GM20431 (cell line): Measurements from ENCODE around the gene PTGDS.

Source experiments
- in situ Hi-C: fragments of 300-500 bp; cut with MseI, MboI; formaldehyde crosslinking; loops from one replicate; pipeline ENCODE4 v1.15.0; 2020; ENCODE audit warnings: low sequenced_read_pairs; ENCODE audit not compliant: unreplicated experiment

Gene PTGDS

DNA sequence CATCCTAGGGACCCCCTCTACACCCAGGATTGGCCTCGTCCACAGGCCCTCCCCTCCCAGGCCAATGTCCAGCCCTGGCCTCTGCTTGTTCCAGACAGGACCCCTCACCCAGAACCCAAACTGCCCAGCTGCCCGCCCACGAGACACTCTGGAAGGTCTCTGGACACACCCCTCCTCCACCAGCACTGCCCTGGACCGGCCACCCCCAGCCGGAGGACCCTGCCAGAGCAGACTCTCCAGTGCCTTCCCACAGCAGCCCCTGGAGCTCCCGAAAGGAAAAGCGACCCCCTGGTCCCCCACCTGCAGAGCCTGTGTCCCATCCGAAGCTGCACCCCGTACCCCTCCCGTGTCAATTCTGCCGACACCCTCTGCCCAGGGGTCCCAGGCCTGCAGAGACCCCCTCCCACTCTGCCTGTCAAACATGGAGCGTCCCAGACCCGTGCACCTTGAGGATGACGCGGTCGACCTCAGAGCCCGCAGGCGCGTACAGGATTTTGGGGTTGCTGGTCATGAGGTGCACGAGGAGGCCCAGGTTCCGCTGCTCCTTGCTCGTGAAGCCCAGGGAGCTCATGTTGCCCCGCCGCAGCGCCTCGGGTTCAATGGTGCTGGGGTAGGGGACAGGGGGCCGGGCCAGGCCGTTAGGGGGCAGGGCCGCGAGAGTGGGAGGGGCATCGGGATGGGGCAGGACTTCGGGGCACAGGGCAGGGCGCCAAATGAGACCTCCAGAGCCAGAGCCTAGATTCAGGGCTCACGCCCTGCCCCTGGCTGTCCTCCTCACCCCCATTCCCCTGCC lies 42.8 kb downstream of the PTGDS start:
- in situ Hi-C loops: no loop called here

GRCh38 chr9:137020771-137021567 lies 43.7 kb downstream of the PTGDS start:
- in situ Hi-C loops: no loop called here

DNA sequence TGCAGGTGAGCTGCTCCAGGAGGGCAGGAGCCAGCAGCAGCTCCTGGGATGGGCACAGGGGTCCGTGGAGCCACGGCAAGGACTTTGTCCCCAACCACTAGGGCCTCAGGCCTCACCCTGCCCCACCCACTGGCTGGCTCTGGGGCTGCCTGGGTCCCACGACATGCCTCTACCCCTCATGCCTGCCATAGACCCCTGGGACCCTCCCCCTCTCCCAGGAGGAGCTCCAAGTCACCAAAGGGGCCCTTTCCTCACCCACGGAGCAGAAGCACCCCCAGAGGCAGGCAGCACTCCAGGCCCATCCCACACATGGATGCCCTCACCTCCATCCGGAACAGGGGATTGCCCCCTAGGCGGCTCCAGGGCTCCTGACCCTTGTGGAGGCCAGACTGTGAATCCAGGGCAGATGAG lies 44.3 kb downstream of the PTGDS start:
- in situ Hi-C loops: no loop called here

DNA sequence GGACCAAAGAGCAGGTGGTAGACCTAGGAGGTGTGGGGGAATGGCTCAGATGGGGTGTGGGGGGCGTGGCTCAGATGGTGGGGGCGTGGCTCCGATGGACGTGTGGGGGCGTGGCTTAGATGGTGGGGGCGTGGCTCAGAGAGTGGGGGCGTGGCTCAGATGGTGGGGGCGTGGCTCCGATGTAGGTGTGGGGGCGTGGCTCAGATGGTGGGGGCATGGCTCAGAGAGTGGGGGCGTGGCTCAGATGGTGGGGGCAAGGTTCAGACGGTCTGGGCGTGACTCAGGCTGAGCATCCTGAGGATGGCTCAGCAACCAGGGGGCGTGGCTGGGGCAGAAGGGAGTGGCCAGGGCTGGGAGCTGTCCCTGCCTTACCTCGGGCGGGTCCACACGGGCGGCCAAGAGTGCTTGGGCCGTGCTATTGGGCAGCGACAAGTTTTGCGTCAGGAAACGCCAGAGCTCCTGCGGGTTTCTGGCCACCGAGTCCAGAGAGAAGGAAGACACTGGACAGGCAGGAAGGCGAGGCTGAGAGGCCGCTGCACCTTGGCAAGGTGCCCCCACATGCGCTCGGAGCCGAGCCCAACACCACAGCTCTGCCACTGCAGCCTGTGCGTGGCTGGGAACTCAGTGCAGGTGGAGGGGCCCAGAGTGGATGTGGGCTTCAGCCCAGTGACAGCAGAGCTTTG lies 44.8 kb downstream of the PTGDS start:
- in situ Hi-C loops: no loop called here

- in situ Hi-C loops: no loop called here
These were observed 45.3 kb downstream of the PTGDS start for GRCh38 chr9:137022662-137023008.

DNA sequence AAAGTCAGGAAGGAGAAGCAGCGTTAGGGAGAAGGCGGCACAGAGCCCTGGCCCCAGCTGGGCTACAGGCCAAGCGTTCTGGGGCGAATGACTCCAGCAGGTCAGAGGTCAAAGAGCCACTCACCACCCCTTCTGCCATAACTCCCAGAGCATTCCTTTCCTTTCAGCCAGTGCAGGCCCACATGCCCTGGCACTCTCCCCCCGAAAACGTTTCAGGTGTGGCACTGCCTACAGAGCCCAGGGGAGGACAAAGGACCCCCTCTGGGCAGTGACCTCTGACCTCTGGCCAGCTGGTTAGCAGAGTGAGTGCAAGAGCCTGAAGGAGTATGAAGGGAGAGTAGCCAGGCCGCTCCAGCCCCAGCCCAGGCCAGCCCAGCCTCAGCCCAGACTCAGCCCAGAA lies 45.9 kb downstream of the PTGDS start:
- in situ Hi-C loops: no loop called here

- in situ Hi-C loops: no loop called here
These were observed 46.3 kb downstream of the PTGDS start for GRCh38 chr9:137023583-137023991.

- in situ Hi-C loops: no loop called here
These were observed 48.2 kb downstream of the PTGDS start for GRCh38 chr9:137025517-137025966.

- in situ Hi-C loops: no loop called here
These were observed 49.1 kb downstream of the PTGDS start for GRCh38 chr9:137026384-137026783.

GRCh38 chr9:137026828-137027227 lies 49.5 kb downstream of the PTGDS start:
- in situ Hi-C loops: no loop called here

DNA sequence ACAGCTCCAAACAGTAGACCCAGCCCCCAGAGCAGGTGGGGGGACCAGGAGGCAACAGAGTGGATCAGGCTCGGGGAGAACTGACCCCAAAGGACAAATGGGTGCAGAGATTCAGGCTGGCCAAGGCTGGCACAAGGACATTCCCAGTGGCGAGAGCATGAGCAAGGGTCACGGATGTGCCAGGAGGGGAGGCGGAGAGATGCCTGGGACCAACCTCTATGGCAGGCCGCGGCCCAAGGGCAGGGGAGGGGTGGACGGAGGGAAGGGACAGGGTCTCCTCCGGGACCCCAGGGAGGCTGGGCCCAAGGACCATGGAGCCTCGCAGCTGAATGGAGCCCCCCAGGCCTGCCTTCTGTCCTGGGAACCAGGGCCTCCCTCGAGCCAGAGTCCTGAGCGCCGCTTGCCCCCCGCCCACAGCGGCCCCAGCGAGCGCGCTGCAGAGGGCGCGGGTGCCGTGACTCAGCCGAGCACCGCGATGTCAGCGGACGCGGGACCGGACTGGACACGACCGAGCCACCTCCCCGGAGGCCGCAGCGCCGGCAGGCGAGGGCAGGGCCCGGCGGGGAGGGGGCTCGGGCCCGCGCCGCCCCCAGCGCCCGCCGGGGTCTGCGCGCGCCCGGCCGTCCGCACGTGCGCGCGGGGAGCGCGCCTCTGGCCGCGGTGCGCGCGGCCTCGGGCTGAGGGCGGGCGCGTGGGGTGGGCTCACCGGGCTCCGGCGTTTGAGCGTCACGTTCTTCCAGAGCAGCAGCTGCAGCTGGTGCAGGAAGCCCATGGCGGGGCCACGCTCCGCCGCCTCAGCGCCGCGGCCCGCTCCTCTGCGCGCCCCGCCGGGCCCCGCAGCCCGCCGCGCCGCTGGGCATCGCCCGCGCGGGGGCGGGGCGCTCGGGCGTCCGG lies 50.3 kb downstream of the PTGDS start, which contains the start of gene ABCA2:
Gene ABCA2, minus strand, starts transcription at position 869 of the 894 bp plus-strand sequence. Its CDS starts 97 bp downstream, at position 772.
- in situ Hi-C loops: no loop called here

- in situ Hi-C loops: no loop called here
These were observed 51.2 kb downstream of the PTGDS start for GRCh38 chr9:137028263-137029057.

- in situ Hi-C loops: no loop called here
These were observed 52.0 kb downstream of the PTGDS start for GRCh38 chr9:137029058-137029936.

DNA sequence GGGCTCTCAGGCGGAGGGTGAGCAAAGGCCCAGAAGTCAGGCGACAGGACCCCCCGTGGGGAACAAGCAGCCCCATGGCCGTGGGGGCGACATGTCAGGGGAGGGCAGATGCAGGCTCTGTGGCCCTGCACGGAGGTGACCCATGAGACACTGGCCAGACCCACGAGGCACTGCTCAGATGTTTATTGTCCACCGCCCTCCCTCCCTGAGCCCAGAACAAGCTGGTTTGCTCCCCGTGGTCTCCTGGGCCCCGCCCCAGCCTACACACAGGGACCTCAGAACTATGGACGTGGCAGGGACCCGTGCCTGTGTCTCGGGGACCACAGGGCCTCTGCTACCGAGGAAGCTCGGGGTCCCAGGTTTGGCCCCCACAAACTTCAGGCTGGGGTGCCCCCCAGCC lies 52.7 kb downstream of the PTGDS start:
- in situ Hi-C loops: loop anchor here (10.0 kb wide), 1 partner anchor 245 kb away; no protein-coding TSS in a partner anchor

DNA sequence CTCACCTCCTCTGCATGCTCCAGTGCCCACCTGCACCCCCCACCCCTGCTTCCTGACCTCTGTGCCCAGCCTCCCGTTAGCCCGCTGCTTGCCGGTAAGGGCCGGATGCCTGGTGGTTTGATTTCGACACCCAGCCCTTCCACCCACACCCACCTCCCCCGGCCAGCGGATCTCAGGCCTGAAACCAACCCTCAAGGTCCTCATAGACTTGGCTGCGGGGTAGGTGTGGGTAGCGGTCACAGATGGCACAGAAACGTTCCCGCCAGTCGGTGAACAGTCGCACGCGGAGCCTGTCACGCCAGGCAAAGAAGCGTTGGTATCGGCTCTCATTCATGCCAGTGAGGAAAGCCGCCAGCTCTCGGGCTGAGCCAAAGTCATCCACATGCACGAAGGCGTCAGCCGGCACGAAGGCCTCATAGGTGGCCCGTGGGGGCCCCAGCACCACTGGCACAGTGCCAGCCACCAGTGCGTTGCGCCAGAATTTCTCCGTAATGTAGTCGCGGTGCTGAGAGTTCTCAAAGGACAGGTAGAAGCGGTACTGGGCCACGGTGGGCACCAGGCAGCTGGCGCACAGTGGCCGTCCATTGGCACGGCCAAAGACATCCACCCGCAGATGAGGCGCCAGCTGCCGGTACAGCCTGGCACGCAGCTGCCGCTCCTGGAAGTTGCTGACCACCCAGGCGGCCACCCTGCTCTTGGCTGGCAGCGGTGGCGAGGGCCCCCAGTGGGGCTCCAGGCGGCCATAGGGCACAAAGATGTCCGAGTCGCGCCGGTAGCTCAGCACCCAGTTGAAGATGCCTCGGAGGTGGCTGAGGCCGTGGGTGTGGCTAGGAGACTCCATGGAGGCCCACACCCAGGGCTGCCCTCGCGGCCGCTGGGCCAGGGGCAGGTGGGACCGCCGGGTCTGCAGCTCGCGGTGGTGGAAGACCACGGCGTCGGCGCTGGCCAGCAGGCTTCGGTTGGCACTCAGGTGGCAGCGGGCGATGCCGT lies 53.5 kb downstream of the PTGDS start:
- in situ Hi-C loops: loop anchor here (10.0 kb wide), 1 partner anchor 246 kb away; no protein-coding TSS in a partner anchor
